Renal cortical epithelial cell (primary cell): ENCODE measurements around the gene KCNQ1. TPM values are rescaled to one million over a fixed set of nuclear protein-coding genes. Genes with fewer than 3 reads are reported as not detected.

ENCODE experiments used
- DNase-seq: peaks from one replicate; pipeline ENCODE4 v3.0.0-alpha.2; 2011; ENCODE audit warnings: low read depth
- total RNA-seq: library from RNA; depleted of rRNA; stranded (reverse); fragments of >200 nt; gene quantifications from 2 replicates; pipeline ENCODE4 v1.2.3, GENCODE V29; 2014

Gene KCNQ1
- total RNA-seq, 1 donor from 2014 or later, result 1.1 TPM

- DNase-seq, result no peak
Observed at GRCh38 chr11:2511421-2512369, 66.9 kb downstream of the KCNQ1 start.

- DNase-seq, result no peak
Observed at GRCh38 chr11:2512431-2513407, 67.9 kb downstream of the KCNQ1 start.

GRCh38 chr11:2513441-2513840 lies 68.6 kb downstream of the KCNQ1 start:
- DNase-seq, result no peak

- no peak for DNase-seq
Observed at GRCh38 chr11:2515401-2516275, 70.8 kb downstream of the KCNQ1 start.

GRCh38 chr11:2516276-2517015 lies 71.6 kb downstream of the KCNQ1 start:
- no peak for DNase-seq

GRCh38 chr11:2517016-2517385 lies 72.2 kb downstream of the KCNQ1 start:
- no peak for DNase-seq

- no peak for DNase-seq
Observed at GRCh38 chr11:2517386-2518064, 72.7 kb downstream of the KCNQ1 start.

GRCh38 chr11:2518111-2518982 lies 73.5 kb downstream of the KCNQ1 start:
- no peak for DNase-seq

GRCh38 chr11:2518983-2519340 lies 74.2 kb downstream of the KCNQ1 start:
- no peak for DNase-seq

GRCh38 chr11:2519517-2519861 lies 74.7 kb downstream of the KCNQ1 start:
- DNase-seq, result no peak

GRCh38 chr11:2519862-2520735 lies 75.3 kb downstream of the KCNQ1 start:
- DNase-seq, result no peak

GRCh38 chr11:2520736-2521035 lies 75.9 kb downstream of the KCNQ1 start:
- DNase-seq, result no peak

GRCh38 chr11:2521081-2521732 lies 76.4 kb downstream of the KCNQ1 start:
- no peak for DNase-seq

GRCh38 chr11:2521733-2522630 lies 77.2 kb downstream of the KCNQ1 start:
- no peak for DNase-seq

- DNase-seq, result no peak
Observed at GRCh38 chr11:2522631-2523255, 77.9 kb downstream of the KCNQ1 start.

GRCh38 chr11:2523821-2524391 lies 79.1 kb downstream of the KCNQ1 start:
- no peak for DNase-seq
